NCI-H345 treated with DMSO at 0.1 percent for 48 hours (cell line): ENCODE data around the gene PTPN11.
"Not testable (repeated sequence)": the region's sequence is repeated elsewhere in the genome, so short reads cannot be mapped to it uniquely, and the experiment has no call there.

Experiments
- DNase-seq: peaks from one replicate; lab custom pipeline; 2025; ENCODE audit not compliant: unreplicated experiment; lab: John Stamatoyannopoulos, UW

PTPN11 gene

DNA sequence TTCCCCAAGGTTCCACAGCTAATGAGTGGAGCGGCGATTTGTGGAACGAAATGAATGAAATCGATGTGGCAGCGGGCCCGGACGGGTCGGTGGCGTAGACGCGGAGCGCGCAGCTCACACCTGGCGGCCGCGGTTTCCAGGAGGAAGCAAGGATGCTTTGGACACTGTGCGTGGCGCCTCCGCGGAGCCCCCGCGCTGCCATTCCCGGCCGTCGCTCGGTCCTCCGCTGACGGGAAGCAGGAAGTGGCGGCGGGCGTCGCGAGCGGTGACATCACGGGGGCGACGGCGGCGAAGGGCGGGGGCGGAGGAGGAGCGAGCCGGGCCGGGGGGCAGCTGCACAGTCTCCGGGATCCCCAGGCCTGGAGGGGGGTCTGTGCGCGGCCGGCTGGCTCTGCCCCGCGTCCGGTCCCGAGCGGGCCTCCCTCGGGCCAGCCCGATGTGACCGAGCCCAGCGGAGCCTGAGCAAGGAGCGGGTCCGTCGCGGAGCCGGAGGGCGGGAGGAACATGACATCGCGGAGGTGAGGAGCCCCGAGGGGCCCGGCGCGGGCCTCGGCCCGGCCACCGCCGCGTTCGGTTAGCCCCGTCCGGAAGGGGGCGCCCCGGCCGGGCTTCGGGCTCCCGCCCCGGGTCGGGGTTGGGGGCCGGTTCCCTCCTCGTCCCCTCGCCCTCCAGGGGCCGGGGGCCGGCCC, at the start of gene PTPN11:
Gene PTPN11, plus strand, starts transcription at position 340 of the 689 bp plus-strand sequence. Its CDS starts 165 bp downstream, at position 505.
- DNase-seq = peak; percentile 52

DNA sequence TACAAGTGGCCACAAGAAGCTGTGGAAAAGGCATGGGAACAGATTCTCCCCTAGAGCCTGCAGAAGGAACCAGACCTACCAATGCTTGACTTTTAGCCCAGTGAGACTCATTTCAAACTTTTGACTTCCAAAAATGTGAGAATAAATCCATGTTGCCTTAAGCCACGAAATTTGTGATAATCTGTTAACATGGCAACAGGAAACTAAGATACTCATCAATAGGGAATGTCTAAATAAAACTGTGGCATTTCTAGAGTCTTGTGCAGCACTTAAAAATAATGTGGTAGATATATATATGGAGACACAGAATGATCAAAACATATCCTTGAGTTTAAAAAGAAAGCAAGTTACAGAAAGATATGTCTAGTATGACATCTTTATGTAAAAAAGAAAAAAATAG, 48.5 kb upstream of the PTPN11 start:
- no peak for DNase-seq

DNA sequence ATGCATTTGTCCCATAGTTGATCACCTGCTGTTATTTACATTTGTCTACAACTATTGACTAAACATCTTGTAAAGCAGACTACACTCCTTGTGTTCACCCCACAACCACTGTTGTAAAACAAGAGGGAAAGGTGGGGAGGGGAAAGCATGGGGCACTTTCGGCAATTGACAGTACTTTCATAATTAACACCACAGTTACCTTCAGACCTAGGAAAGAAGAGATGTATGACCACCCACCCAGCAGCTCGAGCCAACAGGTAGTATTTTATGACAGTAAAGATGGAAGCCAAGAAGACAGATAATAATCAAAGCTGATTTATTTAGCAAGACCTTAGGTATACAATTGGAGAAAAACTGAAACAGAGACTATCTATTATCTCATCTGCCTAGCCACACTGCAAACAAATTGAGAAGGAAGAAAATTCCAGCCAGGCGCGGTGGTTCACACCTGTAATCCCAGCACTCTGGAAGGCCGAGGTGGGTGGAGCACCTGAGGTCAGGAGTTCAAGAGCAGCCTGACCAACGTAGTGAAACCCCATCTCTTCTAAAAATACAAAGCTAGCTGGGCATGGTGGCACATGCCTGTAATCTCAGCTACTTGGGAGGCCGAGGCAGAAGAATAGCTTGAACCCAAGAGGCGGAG, 47.8 kb upstream of the PTPN11 start:
- no peak for DNase-seq

DNA sequence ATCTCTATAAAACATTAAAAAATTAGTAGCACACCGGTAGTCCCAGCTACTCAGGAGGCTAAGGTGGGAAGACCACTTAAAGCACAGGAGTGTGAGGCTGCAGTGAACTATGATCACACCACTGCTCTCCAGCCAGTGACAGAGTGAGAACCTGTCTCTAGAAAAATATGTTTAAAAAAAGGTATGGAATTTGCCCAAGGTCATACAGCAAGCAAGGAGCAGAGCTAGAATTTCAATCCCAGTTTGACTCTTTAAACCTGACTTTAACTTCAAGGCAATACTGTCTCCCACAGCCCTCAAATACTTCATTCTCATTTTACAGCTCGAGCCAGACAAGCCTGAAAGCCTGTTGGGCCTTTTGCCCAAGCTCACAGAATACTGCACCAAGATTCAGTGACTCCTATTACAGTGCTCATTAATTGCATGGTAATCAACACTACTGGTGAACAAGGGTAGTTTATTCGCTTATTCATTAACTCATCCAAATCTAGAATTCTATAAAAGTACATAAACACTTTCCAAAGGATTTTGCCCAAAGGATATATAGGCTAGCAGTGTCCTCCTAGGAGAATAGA, 44.5 kb upstream of the PTPN11 start:
- no peak for DNase-seq

DNA sequence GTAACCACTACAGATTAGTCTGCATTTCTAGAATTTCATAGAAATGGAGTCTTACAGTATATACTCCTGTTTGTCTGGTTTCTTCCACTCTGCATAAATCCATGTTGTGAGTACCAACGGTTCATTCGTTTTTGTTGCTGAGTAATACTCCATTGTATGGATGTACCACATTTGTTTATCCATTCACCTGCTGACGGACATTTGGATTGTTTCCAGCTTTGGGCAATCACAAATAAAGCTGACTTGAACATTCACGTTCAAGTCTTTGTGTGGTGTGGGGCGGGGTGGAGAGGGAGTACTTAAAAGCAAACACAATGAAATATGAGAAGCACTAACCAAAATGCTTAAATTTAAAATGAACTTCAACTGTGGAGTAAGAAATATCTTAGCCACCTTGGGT, 43.6 kb upstream of the PTPN11 start:
- DNase-seq = no peak

DNA sequence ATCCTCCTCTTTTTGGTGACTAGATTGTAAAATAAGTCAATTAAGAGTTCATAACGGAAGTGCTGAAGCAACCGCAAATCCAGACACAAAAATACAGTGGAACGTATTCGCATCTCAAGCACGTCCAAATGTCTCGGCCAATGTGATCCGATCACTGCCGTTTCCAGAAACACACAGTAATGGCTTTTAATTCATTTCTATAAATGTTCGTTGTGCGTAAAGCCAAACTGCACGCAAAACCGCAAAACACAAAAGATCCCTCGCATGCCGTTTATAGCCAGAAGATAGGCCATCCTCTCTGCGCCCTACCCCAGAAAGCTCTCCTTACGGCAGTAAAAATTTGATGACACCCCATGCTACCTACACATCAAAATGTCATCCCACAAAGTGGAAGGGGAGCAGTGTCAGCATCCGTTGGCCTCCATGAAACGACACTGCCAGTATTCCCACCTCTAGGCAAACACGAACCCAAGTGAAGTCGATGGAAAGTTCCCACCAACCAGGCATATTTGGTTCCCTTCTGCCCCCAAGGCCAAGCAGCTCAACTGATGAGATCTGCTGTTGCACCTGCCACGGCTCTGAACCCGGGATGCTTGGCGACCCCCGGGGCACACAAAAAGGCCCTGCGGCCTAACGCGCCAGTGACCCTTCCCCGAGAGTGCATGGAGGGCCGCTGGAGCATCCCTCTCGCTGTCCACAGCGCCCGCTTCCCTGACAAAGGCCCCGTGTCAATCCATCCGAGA, 37.9 kb upstream of the PTPN11 start:
- DNase-seq = no peak

DNA sequence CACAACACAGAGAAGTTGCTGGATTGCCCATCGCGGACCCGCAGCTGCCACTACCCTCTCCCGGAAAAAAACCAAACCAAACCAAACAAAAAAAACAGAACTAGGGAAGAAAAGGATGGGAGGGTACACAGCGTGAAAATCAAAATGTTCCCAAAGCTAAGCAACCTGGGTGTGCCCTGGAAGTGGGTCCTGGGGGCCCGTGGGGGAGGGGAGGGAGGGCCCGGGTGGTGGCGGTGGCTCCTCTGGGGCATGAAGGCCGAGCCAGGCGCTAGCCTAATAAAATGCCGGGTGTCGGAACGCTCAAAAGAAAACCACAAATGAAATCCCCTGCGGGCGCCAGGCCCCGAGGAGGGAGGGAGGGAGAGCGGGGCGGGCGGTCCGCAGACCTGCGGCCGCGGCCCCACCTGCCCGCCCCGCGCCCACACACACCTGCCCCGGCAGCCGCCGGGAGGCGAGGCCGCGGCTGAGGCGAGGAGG, 37.3 kb upstream of the PTPN11 start:
- DNase-seq = no peak

DNA sequence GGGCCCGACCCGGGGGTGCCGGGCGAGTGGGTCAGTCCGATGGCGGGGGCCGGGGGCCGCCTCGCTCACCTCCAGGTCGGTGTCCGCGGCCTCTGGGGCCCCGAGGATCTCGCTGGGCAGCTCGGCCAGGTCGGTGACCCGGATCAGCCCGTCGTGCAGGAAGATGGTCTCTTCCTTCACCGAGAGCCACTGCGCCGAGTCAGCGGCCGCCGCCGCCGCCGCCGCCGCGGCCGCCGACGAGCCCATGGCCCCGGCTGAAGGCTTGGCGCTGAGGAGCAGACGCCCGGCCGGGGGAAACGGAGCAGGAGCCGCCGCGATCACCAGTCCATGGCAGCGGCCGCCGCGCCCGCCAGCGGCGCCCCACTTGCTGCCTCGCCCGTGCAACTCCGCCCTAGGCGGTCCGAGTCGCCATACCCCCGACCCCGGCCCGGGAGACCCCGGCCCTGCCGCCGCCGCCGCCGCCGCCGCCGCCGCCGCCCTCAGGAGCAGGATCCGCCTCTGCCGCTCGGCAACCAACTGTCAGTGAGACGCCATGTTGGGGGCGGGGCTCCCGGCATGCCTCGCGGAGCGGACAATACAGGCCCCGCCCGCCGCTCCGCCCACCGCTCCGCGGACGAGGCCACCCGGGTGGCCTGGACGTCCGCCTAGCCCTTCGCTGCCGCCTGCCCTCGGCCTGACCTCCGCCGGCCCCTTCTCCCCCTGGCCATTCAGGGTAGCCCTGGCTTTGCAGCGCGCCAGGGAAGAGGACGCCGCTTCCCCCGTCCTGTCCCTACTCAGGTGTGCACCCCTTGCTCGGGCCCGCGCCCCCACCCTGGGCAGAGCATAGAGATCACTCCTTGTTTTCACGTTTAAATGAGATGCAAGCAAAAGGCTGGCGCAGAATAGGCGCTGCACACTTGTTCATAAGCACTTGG, 36.6 kb upstream of the PTPN11 start, which contains the start of gene HECTD4:
Gene HECTD4, minus strand, starts transcription at position 549 of the 914 bp plus-strand sequence. Its CDS starts 303 bp downstream, at position 246.
- DNase-seq = peak; percentile 89

DNA sequence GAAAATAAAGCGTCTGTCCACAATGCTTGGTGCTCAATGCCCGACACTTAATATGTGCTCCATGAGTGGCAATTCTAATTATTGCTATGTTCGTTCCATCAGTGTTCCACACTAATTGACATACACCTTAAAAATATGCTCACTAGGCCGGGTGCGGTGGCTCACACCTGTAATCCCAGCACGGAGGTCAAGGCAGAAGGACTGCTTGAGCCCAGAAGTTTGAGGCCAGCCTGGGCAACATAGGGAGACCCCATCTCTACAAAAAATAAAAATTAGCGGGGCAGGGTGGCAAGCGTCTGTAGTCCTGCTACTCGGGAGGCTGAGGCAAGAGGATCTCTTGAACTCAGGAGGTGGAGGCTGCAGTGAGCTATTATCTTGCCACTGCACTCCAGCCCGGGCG, 35.9 kb upstream of the PTPN11 start:
- DNase-seq = no peak

DNA sequence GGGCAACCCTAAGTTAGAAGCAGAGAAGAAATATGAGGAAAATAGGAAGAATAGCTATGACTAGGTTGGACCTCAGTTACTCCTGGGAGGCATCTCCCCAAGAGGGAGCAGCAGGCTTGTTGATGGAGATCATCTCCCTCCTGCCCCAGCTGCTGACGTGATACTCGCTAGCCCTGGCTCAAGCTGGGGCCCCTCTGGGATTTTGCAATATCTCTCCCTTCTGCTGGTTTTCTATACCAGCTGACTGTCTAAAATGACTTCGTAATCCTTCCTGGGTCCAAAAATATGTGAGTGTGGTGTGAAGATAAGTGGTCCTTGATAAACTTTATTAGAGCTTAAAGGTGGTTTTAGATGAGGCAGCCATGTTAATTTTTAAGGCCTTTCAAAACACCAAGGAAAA, 32.0 kb upstream of the PTPN11 start:
- no peak for DNase-seq

DNA sequence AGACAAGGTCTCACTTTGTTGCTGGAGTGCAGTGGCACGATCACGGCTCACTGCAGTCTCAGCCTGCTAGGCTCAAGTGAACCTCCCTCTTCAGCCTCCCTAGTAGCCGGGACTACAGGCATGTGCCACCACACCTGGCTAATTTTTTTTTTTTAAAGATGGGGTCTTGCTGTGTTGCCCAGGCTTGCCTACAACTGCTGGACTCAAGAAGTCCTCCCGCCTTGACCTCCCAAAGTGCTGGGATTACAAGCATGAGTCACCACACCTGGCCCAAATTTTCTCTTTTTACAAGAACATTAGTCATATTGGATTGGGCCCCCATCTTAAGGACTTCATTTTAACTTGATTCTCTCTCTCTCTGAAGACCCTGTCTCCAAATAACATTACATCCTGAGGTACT, 29.5 kb upstream of the PTPN11 start:
- DNase-seq = no peak

DNA sequence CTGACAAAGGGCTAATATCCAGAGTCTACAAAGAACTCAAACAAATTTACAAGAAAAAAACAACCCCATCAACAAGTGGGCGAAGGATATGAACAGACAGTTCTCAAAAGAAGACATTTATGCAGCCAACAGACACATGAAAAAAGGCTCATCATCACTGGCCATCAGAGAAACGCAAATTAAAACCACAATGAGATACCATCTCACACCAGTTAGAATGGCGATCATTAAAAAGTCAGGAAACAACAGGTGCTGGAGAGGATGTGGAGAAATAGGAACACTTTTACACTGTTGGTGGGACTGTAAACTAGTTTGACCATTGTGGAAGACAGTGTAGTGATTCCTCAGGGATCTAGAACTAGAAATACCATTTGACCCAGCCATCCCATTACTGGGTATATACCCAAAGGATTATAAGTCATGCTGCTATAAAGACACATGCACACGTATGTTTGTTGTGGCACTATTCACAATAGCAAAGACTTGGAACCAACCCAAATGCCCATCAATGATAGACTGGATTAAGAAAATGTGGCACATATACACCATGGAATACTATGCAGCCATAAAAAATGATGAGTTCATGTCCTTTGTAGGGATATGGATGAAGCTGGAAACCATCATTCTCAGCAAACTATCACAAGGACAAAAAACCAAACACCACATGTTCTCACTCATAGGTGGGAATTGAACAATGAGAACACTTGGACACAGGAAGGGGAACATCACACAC, 28.7 kb upstream of the PTPN11 start:
- DNase-seq = not testable (repeated sequence)

DNA sequence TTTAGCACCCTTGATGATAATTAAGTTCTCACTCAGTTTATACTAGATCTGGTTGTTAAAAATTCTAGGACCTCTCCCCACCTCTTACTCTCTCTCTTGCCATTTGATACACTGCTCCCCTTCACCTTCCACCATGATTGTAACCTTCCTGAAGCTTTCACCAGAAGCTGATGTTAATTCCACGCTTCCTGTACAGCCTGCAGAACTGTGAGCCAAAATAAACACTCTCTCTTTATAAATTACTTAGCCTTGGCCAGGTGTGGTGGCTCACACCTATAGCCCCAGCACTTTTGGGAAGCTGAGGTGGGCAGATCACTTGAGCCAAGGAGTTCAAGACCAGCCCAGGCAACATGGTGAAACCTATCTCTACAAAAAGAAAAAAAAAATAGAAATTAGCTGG, 25.4 kb upstream of the PTPN11 start:
- no peak for DNase-seq

DNA sequence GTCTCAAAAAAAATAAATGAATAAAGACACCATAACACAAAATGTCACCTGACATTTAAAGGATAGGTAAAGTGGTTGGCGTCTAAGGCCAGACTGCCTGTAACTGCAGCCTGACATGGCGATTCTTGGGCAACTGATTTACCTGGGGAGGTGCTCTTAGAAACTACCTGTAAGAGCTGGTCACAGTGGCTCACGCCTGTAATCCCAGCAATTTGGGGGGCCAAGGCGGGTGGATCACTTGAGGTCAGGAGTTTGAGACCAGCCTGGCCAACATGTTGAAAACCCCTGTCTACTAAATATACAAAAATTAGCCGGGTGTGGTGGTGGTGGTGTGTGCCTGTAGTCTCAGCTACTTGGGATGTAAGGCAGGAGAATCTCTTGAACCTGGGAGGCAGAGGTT, 17.7 kb upstream of the PTPN11 start:
- no peak for DNase-seq

DNA sequence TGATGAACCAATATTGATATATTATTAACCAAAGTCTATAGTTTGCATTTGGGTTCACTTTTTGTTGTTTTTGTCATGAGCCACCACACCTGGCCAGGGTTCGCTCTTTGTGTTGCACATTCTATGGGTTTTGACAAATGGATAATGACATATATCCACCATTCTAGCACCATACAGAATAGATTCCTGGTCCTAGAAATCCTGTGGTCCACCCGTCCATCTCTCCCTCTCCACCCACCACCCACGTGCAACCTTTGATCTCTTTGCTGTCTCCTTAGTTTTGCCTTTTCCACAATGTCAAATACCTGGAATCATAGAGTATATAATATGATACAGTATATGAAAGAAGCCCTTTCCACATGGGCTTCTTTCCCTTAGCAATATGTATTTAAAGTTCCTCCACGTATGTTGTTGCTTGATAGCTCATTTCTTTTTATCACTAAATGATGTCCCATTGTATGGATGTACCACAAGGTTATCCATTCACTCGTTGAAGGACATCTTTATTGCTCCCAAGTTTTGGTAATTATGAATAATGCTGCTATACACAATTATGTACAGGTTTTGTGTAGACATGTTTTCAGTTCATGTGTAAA, 16.7 kb upstream of the PTPN11 start:
- no peak for DNase-seq

DNA sequence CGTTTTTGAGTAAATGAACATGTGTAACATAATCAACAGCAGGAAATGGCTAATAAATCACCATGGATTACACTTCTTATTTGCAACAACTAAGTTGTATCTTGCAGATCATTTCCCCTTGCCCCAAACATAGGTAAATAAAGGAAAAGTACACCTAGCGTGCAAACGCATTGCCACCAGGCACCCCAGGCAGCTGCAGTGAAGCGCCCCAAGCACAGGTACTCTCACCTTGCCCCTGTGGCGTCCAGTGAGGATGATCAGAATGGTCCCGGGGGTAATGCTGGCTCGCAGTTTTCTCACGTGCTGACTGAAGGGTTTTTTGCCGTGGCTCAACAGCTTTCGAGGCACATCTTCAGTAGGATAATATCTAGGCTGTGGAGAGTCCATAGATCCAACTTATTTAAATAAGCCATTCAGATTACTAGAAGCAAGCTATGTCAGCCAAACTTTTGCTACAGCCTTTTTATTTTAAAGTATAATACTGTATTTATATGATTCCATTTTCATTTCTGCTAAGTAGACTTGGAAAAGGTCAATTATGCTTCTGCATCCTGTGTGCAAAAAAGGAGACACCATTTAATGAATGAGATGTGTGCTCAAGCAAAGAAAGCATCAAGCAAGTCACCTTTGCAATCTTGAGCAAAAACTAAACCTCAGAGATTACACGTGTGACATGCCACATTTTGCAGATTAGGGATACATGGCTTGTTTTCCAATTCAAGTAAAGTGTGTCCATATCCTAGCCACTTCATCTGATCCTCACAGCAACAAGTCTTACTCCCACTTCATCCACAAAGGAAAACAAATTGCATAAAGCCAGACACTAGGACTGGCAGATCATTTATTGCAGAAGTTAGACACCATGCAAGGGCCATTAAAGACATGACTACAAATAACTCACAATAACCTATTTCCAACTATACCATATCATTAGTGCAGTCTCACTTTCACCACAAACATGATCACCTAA, 11.9 kb upstream of the PTPN11 start:
- no peak for DNase-seq

DNA sequence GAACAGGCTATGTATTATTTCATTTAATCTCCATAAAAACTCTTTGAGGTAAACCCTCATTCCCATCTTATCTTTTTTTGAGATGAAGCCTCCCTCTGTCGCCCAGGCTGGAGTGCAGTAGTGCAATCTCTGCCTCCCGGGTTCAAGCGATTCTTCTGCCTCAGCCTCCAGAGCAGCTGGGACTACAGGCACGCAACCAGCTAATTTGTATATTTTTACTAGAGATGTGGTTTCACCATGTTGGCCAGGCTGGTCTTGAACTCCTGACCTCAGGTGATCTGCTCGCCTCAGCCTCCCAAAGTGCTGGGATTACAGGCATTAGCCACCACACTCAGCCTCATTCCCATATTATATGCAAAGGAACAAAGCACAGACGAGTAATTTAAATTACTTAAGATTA, 11.1 kb upstream of the PTPN11 start:
- not testable (repeated sequence) for DNase-seq

DNA sequence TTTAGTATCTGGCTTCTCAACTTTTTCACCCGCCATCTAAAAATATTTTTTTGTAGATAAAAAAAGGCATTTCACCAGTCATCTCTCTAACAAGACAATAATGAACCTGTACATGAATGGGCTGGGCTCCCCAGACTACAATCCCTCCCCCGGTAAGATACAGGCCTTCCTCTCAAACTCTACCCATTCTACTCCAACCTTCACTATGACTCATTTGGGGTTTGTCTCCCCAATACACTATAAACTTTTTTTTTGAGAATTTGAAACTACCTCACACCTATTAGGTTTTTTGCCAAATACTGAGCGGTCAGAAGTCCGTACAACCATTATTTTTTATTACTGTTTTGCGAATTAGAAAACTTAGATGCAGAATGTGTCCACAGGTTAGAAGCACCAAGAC, 10.1 kb upstream of the PTPN11 start:
- DNase-seq = no peak
